Left ventricle myocardium inferior (tissue), 1 donor: ENCODE measurements around the gene AHNAK. TPM values are rescaled to one million over a fixed set of nuclear protein-coding genes. Genes with fewer than 3 reads are reported as not detected.

ENCODE experiments used
- DNase-seq: peaks from one replicate; pipeline ENCODE4 v3.0.0-alpha.2; 2020
- H3K27ac ChIP-seq: fragments of 200-600 bp; replicated peaks from 2 replicates; pipeline ENCODE4 v1.8.0; 2021
- H3K27me3 ChIP-seq: fragments of 200-600 bp; 2 replicates; pipeline ENCODE4 v1.8.0; 2021; ENCODE audit warnings: low read depth
- H3K36me3 ChIP-seq: fragments of 200-600 bp; 2 replicates; pipeline ENCODE4 v1.8.0; 2021
- H3K4me1 ChIP-seq: fragments of 200-600 bp; 2 replicates; pipeline ENCODE4 v1.8.0; 2021
- H3K4me3 ChIP-seq: fragments of 200-600 bp; 2 replicates; pipeline ENCODE4 v1.8.0; 2021; ENCODE audit warnings: mild to moderate bottlenecking, moderate library complexity
- H3K9me3 ChIP-seq: fragments of 200-600 bp; replicated peaks from 2 replicates; pipeline ENCODE4 v1.8.0; 2021
- intact Hi-C: fragments of 100-400 bp; cut with micrococcal nuclease; formaldehyde crosslinking; loops from one replicate; pipeline ENCODE4 v1.11.0; 2022
- total RNA-seq: library from RNA; stranded (reverse); fragmentation: NEBNext Ultra II Directional; extraction: Animal tissue kit (Norgen Biotek cat#: 25700); gene quantifications from one replicate; pipeline ENCODE4 v1.2.1, GENCODE V29; 2021
- TF ChIP-seq, protein P1 (sequence below): fragments of 200-600 bp; IDR thresholded peaks from 2 replicates; pipeline ENCODE4 v1.8.0; 2021; ENCODE audit warnings: antibody characterized with exemption, mild to moderate bottlenecking, borderline replicate concordance
- donor health status: DM: no; HTN: yes; CAD: no; lungs with severe emphysema.

Gene AHNAK
- total RNA-seq, 1 donor from 2014 or later: 290 TPM

DNA sequence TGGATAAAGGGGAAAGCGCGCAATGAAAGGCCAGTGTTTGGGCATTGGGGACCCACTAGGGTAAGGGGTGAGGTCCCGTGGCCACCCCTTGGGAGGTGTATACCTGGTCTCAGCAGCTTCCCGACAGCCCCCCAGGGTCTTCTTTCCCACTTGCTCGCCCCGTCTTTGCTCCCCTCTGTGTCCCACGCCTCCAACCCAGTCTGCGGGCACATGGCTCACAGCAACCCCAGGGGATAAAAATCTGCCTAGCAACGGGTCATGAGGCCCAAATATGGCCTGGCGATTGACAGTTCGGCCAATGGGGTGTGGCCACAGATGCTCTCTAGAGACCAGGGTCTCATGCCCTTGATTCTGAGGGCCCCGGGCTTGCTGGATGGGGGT is 41.6 kb downstream of the AHNAK start:
- peak overlapping the region; percentile 55 for H3K4me3 ChIP-seq
- H3K36me3 ChIP-seq: no peaks in the 10 kb centered on the region
- no peaks in the 10 kb centered on the region for H3K9me3 ChIP-seq
- no peaks in the 10 kb centered on the region for H3K27me3 ChIP-seq
- no peak for DNase-seq
- peaks cover 95% of the 10 kb centered on the region for H3K4me1 ChIP-seq
- H3K27ac ChIP-seq: peak overlapping the region; percentile 85
- intact Hi-C loops: loop anchor here (5.0 kb wide), 1 partner anchor 37 kb away; no protein-coding TSS in a partner anchor
- TF ChIP-seq, protein P1, sequence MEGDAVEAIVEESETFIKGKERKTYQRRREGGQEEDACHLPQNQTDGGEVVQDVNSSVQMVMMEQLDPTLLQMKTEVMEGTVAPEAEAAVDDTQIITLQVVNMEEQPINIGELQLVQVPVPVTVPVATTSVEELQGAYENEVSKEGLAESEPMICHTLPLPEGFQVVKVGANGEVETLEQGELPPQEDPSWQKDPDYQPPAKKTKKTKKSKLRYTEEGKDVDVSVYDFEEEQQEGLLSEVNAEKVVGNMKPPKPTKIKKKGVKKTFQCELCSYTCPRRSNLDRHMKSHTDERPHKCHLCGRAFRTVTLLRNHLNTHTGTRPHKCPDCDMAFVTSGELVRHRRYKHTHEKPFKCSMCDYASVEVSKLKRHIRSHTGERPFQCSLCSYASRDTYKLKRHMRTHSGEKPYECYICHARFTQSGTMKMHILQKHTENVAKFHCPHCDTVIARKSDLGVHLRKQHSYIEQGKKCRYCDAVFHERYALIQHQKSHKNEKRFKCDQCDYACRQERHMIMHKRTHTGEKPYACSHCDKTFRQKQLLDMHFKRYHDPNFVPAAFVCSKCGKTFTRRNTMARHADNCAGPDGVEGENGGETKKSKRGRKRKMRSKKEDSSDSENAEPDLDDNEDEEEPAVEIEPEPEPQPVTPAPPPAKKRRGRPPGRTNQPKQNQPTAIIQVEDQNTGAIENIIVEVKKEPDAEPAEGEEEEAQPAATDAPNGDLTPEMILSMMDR: no peak

DNA sequence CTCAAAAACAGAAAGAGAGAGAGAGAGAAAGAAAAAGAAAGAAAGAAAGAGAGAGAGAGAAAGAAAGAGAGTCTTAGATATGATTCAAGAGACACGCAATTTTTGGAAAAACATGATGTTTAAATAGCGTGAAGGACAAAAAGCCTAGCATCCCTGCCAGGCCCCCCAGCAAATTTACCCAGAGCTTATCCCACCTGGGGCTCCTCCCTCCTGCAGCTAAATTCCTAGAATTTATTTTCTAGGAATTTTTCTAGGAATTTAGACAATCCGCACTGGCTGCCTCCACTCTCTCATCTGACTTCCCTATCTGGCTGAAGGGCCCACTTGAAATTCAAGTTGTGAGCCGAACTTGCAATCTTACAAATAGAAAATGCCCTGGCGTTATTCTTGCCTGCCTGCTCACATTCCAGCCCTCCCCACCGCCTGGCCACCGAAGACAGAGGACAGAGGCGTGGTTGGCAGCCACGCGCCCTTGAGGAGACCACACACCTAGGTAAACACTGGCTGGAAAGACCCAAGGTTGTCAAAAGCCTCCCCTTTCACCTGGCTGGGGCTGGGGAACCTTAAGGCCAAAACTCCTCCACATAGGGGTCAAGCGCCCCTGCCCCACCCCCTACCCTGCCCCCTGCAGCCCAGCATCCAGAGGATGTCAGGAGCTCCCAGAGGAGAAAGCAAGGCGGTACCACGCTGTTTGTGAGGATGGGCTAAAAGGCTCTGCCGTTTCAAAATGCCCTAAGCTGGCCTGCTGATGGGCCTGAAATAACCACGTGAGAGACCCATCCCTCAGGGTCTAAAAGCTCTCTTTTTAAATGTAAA is 42.2 kb downstream of the AHNAK start:
- intact Hi-C loops: no loop called here
- peak overlapping the region; percentile 85 for H3K27ac ChIP-seq
- no peaks in the 10 kb centered on the region for H3K36me3 ChIP-seq
- peaks cover 98% of the 10 kb centered on the region for H3K4me1 ChIP-seq
- H3K4me3 ChIP-seq: no peak overlapping the region
- TF ChIP-seq, protein P1: no peak
- H3K9me3 ChIP-seq: no peaks in the 10 kb centered on the region
- H3K27me3 ChIP-seq: no peaks in the 10 kb centered on the region
- no peak for DNase-seq

DNA sequence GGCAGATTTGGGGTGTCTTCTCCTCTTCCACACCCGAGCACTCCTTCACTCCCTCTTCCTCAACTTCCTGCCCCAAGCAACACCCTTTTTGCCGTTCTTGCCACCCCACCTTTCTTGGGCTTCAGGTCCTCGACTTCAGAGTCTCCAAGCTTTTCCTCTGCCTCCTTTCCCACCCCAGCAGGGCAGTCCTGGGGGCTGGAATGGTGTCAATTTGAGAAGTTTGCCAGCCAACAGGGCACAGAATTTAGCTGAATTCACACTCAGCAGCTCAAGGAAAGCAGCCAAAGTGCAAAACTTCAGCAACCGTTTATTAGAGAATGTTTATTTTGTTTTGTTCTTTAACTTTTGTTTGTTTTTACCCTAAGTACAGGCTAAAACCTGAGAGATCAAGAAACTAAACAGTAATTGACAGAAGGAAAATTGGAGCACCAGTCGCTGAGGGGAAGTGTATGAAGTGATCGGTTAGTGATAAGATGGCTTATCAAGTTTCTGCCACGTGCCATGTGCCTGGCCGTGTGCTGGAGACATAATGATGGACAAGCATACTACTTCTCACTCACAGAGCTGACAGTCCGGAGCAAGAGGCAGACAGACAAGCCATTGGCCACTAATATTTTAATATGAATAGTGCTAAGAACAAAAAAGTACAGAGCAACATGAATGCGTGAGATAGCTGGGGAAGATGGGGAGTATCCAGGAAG is 44.4 kb downstream of the AHNAK start:
- DNase-seq: no peak
- Histone ChIP-seq H3K9me3 (no peaks in the 10 kb centered on the region), H3K4me3 (peak overlapping the region; percentile 28), H3K36me3 (no peaks in the 10 kb centered on the region), H3K27me3 (no peaks in the 10 kb centered on the region), H3K27ac (peak overlapping the region; percentile 85), H3K4me1 (peaks cover 85% of the 10 kb centered on the region)
- intact Hi-C loops: no loop called here
- TF ChIP-seq, protein P1: no peak

DNA sequence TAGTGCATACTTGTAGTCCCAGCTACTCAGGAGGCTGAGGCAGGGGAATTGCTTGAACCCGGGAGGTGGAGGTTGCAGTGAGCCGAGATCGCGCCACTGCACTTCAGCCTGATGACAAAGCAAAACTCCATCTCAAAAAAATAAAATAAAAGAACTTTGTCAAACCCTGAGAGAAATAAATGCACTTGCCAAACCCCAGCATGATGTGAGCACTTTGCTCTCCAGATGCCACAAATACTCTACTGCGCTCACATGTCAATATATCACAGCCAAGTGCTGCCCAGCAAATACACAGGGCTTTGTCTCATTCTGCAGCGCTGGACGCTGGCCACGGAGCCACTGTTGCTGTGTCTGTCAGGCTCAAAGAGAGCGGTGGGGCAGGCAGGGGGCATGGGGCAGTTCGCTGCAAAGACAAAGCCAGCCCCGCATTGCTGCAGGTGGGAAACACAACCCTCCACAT is 45.1 kb downstream of the AHNAK start:
- Histone ChIP-seq H3K4me3 (peak overlapping the region; percentile 28), H3K4me1 (peaks cover 81% of the 10 kb centered on the region)
- intact Hi-C loops: no loop called here

DNA sequence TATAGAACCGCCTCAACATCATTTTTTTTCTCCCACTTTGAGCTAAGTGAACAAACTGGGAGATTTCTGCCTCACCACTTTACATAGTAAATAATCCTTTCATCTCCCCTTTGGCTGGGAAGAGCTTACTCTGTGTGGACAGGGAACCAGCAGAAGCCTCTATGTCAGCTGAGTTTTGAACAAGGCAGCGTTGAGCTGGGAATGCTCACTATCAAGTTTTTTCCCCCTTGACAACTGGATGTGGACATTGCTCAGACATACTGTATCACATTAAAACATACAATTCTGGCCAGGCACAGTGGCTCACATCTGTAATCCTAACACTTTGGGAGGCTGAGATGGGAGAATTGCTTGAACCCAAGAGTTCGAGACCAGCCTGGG is 46.0 kb downstream of the AHNAK start:
- intact Hi-C loops: no loop called here
- H3K4me1 ChIP-seq: peaks cover 74% of the 10 kb centered on the region

More for the DNA sequence above, 45.1 kb downstream of the AHNAK start:
- TF ChIP-seq, protein P1: no peak
- no peaks in the 10 kb centered on the region for H3K9me3 ChIP-seq
- DNase-seq: peak; percentile 73
- no peaks in the 10 kb centered on the region for H3K36me3 ChIP-seq
- peak overlapping the region; percentile 85 for H3K27ac ChIP-seq
- H3K27me3 ChIP-seq: no peaks in the 10 kb centered on the region

More for the DNA sequence above, 46.0 kb downstream of the AHNAK start:
- Histone ChIP-seq H3K4me3 (no peak overlapping the region), H3K27ac (peak overlapping the region; percentile 85), H3K9me3 (no peaks in the 10 kb centered on the region), H3K36me3 (no peaks in the 10 kb centered on the region), H3K27me3 (no peaks in the 10 kb centered on the region)
- no peak for DNase-seq
- TF ChIP-seq, protein P1: no peak
